Stimulated activated CD4-positive, alpha-beta T cell treated with anti-CD3 and anti-CD28 coated beads, Interleukin-15, amount 100 ng/mL, for 24 hours (primary cell): ENCODE measurements around the gene CADM1.

Experiments used
- DNase-seq: peaks from one replicate; pipeline ENCODE4 v3.0.0-alpha.2; 2020

Gene CADM1

GRCh38 chr11:115504276-115505158 is at the start of gene CADM1:
CADM1 (minus strand) TSS chr11:115504415.
- DNase-seq: peak; percentile 81

GRCh38 chr11:115552773-115553438 is 48.7 kb upstream of the CADM1 start:
- no peak for DNase-seq

- DNase-seq: no peak
Observed at GRCh38 chr11:115552151-115552772, 48.0 kb upstream of the CADM1 start.

- DNase-seq: no peak
Observed at GRCh38 chr11:115550291-115551059, 46.3 kb upstream of the CADM1 start.

GRCh38 chr11:115548878-115549528 is 44.8 kb upstream of the CADM1 start:
- DNase-seq: no peak

GRCh38 chr11:115545581-115546210 is 41.5 kb upstream of the CADM1 start:
- no peak for DNase-seq

- no peak for DNase-seq
Observed at GRCh38 chr11:115544422-115544948, 40.3 kb upstream of the CADM1 start.

GRCh38 chr11:115541518-115541917 is 37.3 kb upstream of the CADM1 start:
- no peak for DNase-seq

GRCh38 chr11:115539844-115540243 is 35.6 kb upstream of the CADM1 start:
- DNase-seq: no peak

GRCh38 chr11:115535781-115536180 is 31.6 kb upstream of the CADM1 start:
- DNase-seq: no peak

GRCh38 chr11:115530752-115531151 is 26.5 kb upstream of the CADM1 start:
- no peak for DNase-seq

- no peak for DNase-seq
Observed at GRCh38 chr11:115528225-115528624, 24.0 kb upstream of the CADM1 start.

GRCh38 chr11:115527534-115528125 is 23.4 kb upstream of the CADM1 start:
- DNase-seq: no peak

- no peak for DNase-seq
Observed at GRCh38 chr11:115525531-115526006, 21.4 kb upstream of the CADM1 start.

GRCh38 chr11:115524572-115524971 is 20.4 kb upstream of the CADM1 start:
- no peak for DNase-seq

GRCh38 chr11:115523727-115524399 is 19.6 kb upstream of the CADM1 start:
- DNase-seq: no peak

GRCh38 chr11:115522302-115522701 is 18.1 kb upstream of the CADM1 start:
- no peak for DNase-seq

- DNase-seq: no peak
Observed at GRCh38 chr11:115521825-115522224, 17.6 kb upstream of the CADM1 start.

- no peak for DNase-seq
Observed at GRCh38 chr11:115518983-115519628, 14.9 kb upstream of the CADM1 start.
